A549 (cell line): ENCODE results near the gene LRRC1. TPM values are rescaled to one million over a fixed set of nuclear protein-coding genes. Genes with fewer than 3 reads are reported as not detected.
A peak's percentile ranks its signal among the peaks of the same experiment; 100 is the strongest.

Source experiments
- ATAC-seq, 2 experiments: fragments of 200-7000 bp in 1 of 2; fragments of >200 bp in 1 of 2; cut with Nextera tagmentation in 1 of 2; cut with Tn5 transposase in 1 of 2; 3 replicates each; pipeline versions ENCODE4 v1.8.0 to v1.9.1; 2018 to 2020; ENCODE audit warnings: mild to moderate bottlenecking in 1 of 2, moderate library complexity in 1 of 2
- CTCF ChIA-PET: fragments of 300-600 bp; sonication (Branson Sonifier 250); formaldehyde crosslinking; extraction: SDS; loops from one replicate; lab custom pipeline; 2021; ENCODE audit warnings: antibody characterized with exemption, inconsistent platforms; lab: Yijun Ruan, JAX
- POLR2A ChIA-PET: fragments of 350-600 bp; formaldehyde crosslinking; extraction: SDS; loops from one replicate; lab custom pipeline; 2021; ENCODE audit warnings: antibody characterized with exemption, inconsistent platforms; lab: Yijun Ruan, JAX
- DNase-seq, 2 experiments: peaks; one replicate each; pipeline versions ENCODE4 v3.0.0 to v3.0.0-alpha.2; 2011 to 2016; ENCODE audit warnings: low read depth in 1 of 2, low spot score in 1 of 2
- FAIRE-seq: peaks from 2 replicates; lab custom pipeline; 2011; peaks lifted over from hg19 to GRCh38; lab: Jason Lieb, UNC
- H3K27ac ChIP-seq, 2 experiments: fragments of >200 bp; sonication (Bioruptor Twin); formaldehyde crosslinking; 3 replicates each; pipeline ENCODE4 v1.5.1; 2016 to 2017
- H3K4me1 ChIP-seq: fragments of >200 bp; sonication (Bioruptor Twin); formaldehyde crosslinking; 3 replicates; pipeline ENCODE4 v1.6.1; 2016
- H3K4me2 ChIP-seq: fragments of >200 bp; sonication (Bioruptor Twin); formaldehyde crosslinking; 3 replicates; pipeline ENCODE4 v1.6.1; 2016
- H3K4me3 ChIP-seq: fragments of >200 bp; sonication (Bioruptor Twin); formaldehyde crosslinking; 3 replicates; pipeline ENCODE4 v1.5.1; 2016
- H3K9me3 ChIP-seq: fragments of >200 bp; sonication (Bioruptor Twin); formaldehyde crosslinking; 3 replicates; pipeline ENCODE4 v1.6.1; 2016
- CBX8 ChIP-seq: fragments of 200-600 bp; sonication (generic); IDR thresholded peaks from 2 replicates; pipeline ENCODE4 v1.6.1; 2016
- CEBPB ChIP-seq, 2 experiments: fragments of >200 bp in 1 of 2; sonication (Bioruptor Twin) in 1 of 2; formaldehyde crosslinking in 1 of 2; IDR thresholded peaks; 2 replicates each; pipeline ENCODE4 v1.6.1; 2012 to 2016
- CHD2 ChIP-seq: fragments of 150-350 bp; IDR thresholded peaks from 2 replicates; pipeline ENCODE4 v1.6.1; 2014; ENCODE audit warnings: low read length; ENCODE audit not compliant: partially characterized antibody
- CHD4 ChIP-seq: fragments of 200-600 bp; sonication (generic); IDR thresholded peaks from 2 replicates; pipeline ENCODE4 v1.6.1; 2016; ENCODE audit warnings: antibody characterized with exemption, mild to moderate bottlenecking, borderline replicate concordance
- FOSB ChIP-seq: fragments of 250-450 bp; sonication (Bioruptor Pico); IDR thresholded peaks from 2 replicates; pipeline ENCODE4 v1.5.0; 2020; ENCODE audit warnings: mild to moderate bottlenecking, moderate library complexity
- HDAC2 ChIP-seq: fragments of 200-600 bp; sonication (generic); IDR thresholded peaks from 2 replicates; pipeline ENCODE4 v1.6.1; 2016
- HOXA7 ChIP-seq: fragments of 250-450 bp; sonication (Bioruptor Pico); IDR thresholded peaks from 2 replicates; pipeline ENCODE4 v1.5.0; 2020; ENCODE audit warnings: mild to moderate bottlenecking, moderate library complexity
- JUNB ChIP-seq: fragments of >200 bp; sonication (Bioruptor Twin); formaldehyde crosslinking; IDR thresholded peaks from 2 replicates; pipeline ENCODE4 v1.6.1; 2016
- MAZ ChIP-seq: fragments of 150-350 bp; IDR thresholded peaks from 2 replicates; pipeline ENCODE4 v1.6.1; 2014; ENCODE audit warnings: antibody characterized with exemption, low read depth, low read length, borderline replicate concordance
- MYC ChIP-seq: IDR thresholded peaks from 2 replicates; pipeline ENCODE4 v1.6.1; 2012; ENCODE audit warnings: mild to moderate bottlenecking, inconsistent platforms, low read length, improper control_type of control experiment, borderline replicate concordance
- NFE2L2 ChIP-seq: fragments of 150-350 bp; conservative IDR thresholded peaks from 2 replicates; pipeline ENCODE4 v1.6.1; 2014; ENCODE audit warnings: low read length
- POLR2A ChIP-seq: IDR thresholded peaks from 2 replicates; pipeline ENCODE4 v1.6.1; 2012; ENCODE audit warnings: mild to moderate bottlenecking, low read length
- POLR2AphosphoS2 ChIP-seq: conservative IDR thresholded peaks from 2 replicates; pipeline ENCODE4 v1.6.1; 2012; ENCODE audit warnings: low read length, improper control_type of control experiment, inconsistent platforms
- RCOR1 ChIP-seq: fragments of 150-350 bp; IDR thresholded peaks from 2 replicates; pipeline ENCODE4 v1.6.1; 2014; ENCODE audit warnings: antibody characterized with exemption, low read length, low read depth
- RFX5 ChIP-seq: fragments of 450-650 bp; IDR thresholded peaks from 2 replicates; pipeline ENCODE4 v1.7.1; 2014; ENCODE audit warnings: antibody characterized with exemption, mild to moderate bottlenecking, moderate library complexity
- SMC3 ChIP-seq: fragments of >200 bp; sonication (Bioruptor Twin); formaldehyde crosslinking; IDR thresholded peaks from 3 replicates; pipeline ENCODE4 v1.6.1; 2018; ENCODE audit warnings: inconsistent platforms
- ZSCAN20 ChIP-seq: fragments of 250-450 bp; sonication (Bioruptor Pico); IDR thresholded peaks from 2 replicates; pipeline ENCODE4 v1.8.0; 2022; ENCODE audit warnings: mild to moderate bottlenecking, moderate library complexity
- WGBS: methylation state at CpG from one replicate; pipeline ENCODE4 v1.1.6; 2017; ENCODE audit errors: missing lambda C conversion rate; 5-methylcytosine and 5-hydroxymethylcytosine counted together
- polyA plus RNA-seq, 4 experiments: library from polyadenylated mRNA; depleted of rRNA in 3 of 4; stranded (reverse); fragments of >200 nt; fragmentation: RNase III in 1 of 4; extraction: RNeasy Plus Mini Kit Qiagen cat#74134 plus additional on column Dnase treatment in 1 of 4; gene quantifications; 2 replicates in 3 of 4; 3 replicates in 1 of 4; pipeline ENCODE4 v1.2.3, GENCODE V29; 2011 to 2017
- TF ChIP-seq, protein P1 (sequence below): IDR thresholded peaks from 2 replicates; pipeline ENCODE4 v1.6.1; 2012

LRRC1 gene
- polyA plus RNA-seq, 2 of the 4 experiments (the other 2 are of a cell fraction) = 5.2 to 8.0 TPM

DNA sequence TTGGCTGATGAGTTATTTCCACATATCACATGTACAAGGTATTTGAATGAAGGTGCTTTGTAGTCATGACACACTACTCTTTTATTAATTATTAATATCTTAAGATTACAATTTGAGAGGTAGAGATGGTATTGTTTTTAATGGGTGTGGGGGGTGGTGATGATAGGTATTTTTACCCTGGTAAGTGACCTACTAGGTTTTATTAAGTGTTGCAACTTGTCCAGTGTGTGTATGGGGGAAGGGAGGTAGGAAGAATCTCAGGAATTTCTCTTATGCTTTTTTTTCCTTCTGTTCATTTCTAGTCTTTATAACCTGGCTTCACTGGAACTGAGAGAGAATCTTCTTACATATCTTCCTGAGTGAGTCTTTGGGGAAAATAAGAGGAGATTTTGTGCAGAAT, 101.4 kb downstream of the LRRC1 start:
- ATAC-seq (no peak), FAIRE-seq (no peak), DNase-seq (peak in 1 of 2 experiments; percentile 2)
- CTCF ChIA-PET = interaction anchor here (1.0 to 1.6 kb wide), 2 partner anchors 60 to 86 kb away, joined by 3 to 4 read pairs; no protein-coding TSS in a partner anchor
- POLR2A ChIA-PET = no interaction called here
- TF ChIP-seq MAZ (no peak), FOSB (CRISPR knock-in tag) (no peak), CEBPB (IDR thresholded peaks at IDR 0.05) (peak in 1 of 2 experiments; percentile 27; a peak in 1 of 4 replicates), CBX8 (no peak), JUNB (no peak)
- H3K4me3 ChIP-seq = no peak overlapping the region
- H3K4me1 ChIP-seq = peaks cover 15% of the 10 kb centered on the region; the same call in 2 of the 3 replicates
- H3K9me3 ChIP-seq = no peaks in the 10 kb centered on the region
- H3K4me2 ChIP-seq = peak overlapping the region; percentile 53
- peak overlapping the region in 1 of 2 experiments; percentile 32; a peak in 1 of 6 replicates for H3K27ac ChIP-seq

DNA sequence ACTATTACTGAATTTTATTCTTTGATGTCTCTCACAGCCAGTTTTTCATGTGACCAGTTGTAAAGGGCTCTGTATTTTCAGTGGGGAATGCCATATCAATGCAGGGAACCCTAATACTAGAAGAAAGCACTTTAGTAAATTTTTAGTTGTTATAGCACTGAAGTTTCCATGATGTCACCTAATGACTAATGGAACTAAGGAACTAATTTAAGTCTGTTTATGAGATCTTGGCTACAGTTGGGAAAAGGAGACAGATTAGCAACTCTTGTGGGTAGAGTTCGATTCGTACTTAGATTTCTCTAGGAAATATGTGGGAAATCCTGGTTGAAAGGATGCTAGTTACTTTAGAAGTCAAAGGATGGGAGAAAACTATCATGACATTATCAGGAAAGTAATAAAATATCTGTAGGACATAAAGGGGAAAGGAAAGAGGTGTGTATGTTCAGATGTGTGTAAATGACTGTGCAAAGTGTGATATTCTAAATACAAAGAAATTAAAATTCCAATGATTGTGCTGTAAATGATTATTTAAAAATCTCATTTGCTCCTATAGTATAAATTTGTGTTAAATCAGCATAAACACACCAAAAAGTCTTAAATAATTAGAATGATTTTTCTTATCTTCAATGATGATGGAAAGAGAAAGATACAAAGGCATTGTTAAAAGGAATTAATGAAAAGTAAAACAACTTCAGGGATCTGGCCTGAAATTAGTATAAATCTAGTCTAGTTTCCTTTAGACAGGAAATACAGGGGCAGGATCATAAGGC, 103.4 kb downstream of the LRRC1 start:
- peaks cover 15% of the 10 kb centered on the region; the same call in 2 of the 3 replicates for H3K4me1 ChIP-seq
- no peak overlapping the region for H3K27ac ChIP-seq
- POLR2A ChIA-PET = no interaction called here
- CTCF ChIA-PET = no interaction called here
- H3K4me2 ChIP-seq = no peak overlapping the region
- TF ChIP-seq CBX8 (no peak), CHD4 (no peak), JUNB (no peak), MAZ (no peak), HDAC2 (no peak), NFE2L2 (no peak), ZSCAN20 (no peak), POLR2A (no peak), FOSB (CRISPR knock-in tag) (no peak), SMC3 (no peak), RCOR1 (no peak)
- H3K4me3 ChIP-seq = no peak overlapping the region
- WGBS = 86% methylated on average over 2 of the region's 2 CpGs
- ATAC-seq (no peak), FAIRE-seq (no peak), DNase-seq (no peak)
- H3K9me3 ChIP-seq = no peaks in the 10 kb centered on the region

DNA sequence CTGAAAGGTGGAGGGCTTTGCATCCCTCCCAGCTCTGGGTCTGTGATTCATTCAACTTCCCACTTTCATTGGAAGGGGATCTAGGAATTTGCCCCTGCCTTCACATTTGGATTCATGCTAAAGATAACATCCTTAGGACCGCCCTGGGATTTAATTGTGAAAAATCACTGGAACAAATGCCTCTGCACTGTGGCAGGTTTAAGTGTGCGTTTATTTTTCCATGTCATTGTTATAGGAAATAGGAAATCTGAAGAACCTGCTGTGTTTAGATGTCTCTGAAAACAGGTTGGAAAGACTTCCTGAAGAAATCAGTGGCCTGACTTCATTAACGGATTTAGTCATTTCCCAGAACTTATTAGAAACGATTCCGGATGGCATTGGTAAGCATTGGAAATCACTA, 104.7 kb downstream of the LRRC1 start:
- no peak overlapping the region for H3K27ac ChIP-seq
- no peak for DNase-seq
- no peak overlapping the region for H3K4me2 ChIP-seq
- ATAC-seq = no peak
- ChIA-PET POLR2A (no interaction called here), CTCF (no interaction called here)
- WGBS = 98% methylated on average over 5 of the region's 5 CpGs
- peaks cover 15% of the 10 kb centered on the region; the same call in 2 of the 3 replicates for H3K4me1 ChIP-seq
- no peak overlapping the region for H3K4me3 ChIP-seq
- TF ChIP-seq CBX8 = no peak
- no peak for TF ChIP-seq RFX5
- no peak for FAIRE-seq
- H3K9me3 ChIP-seq = no peaks in the 10 kb centered on the region

DNA sequence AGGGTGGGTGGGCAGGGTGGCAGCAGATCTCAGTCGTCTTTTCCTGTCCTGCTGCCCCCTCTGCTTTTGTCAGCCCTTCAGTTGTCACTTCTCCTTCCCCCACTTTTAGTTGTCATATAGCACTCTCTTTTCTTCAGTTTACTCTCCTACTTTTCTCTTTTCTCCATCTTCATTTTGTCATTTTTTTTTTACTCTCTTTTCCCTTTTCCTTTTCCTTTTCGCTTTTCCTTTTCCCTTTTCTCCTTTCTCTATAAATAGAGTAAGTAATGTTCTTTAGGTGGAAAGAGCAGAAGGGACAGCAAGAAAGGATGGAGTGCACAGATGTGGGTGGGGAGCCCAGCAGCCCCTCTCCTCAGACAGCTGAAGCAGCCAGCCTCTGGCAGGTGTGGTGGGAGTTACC, 108.6 kb downstream of the LRRC1 start:
- Histone ChIP-seq H3K4me2 (no peak overlapping the region), H3K4me3 (no peak overlapping the region), H3K27ac (no peak overlapping the region), H3K9me3 (no peaks in the 10 kb centered on the region), H3K4me1 (no peaks in the 10 kb centered on the region)
- CTCF ChIA-PET = no interaction called here
- ATAC-seq (no peak), DNase-seq (no peak), FAIRE-seq (no peak)
- WGBS = 88% methylated on average over 2 of the region's 2 CpGs
- POLR2A ChIA-PET = no interaction called here
- TF ChIP-seq POLR2AphosphoS2 = no peak
- no peak for TF ChIP-seq MYC
- no peak for TF ChIP-seq HOXA7 (CRISPR knock-in tag)
- TF ChIP-seq CHD2 = no peak
- TF ChIP-seq, protein P1, sequence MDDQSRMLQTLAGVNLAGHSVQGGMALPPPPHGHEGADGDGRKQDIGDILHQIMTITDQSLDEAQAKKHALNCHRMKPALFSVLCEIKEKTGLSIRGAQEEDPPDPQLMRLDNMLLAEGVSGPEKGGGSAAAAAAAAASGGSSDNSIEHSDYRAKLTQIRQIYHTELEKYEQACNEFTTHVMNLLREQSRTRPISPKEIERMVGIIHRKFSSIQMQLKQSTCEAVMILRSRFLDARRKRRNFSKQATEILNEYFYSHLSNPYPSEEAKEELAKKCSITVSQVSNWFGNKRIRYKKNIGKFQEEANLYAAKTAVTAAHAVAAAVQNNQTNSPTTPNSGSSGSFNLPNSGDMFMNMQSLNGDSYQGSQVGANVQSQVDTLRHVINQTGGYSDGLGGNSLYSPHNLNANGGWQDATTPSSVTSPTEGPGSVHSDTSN = no peak
